Astrocyte (in vitro differentiated cells and primary cell): ENCODE measurements around the gene KIRREL3.

Experiments
- EZH2 ChIP-seq: IDR thresholded peaks from 2 replicates; pipeline ENCODE4 v1.6.1; 2012; ENCODE audit warnings: mild to moderate bottlenecking, low read length, inconsistent platforms; ENCODE audit not compliant: insufficient read depth
- TF ChIP-seq, protein P1 (sequence below): IDR thresholded peaks from 2 replicates; pipeline ENCODE4 v1.5.1; 2011; ENCODE audit warnings: low read depth, mild to moderate bottlenecking, inconsistent platforms, low read length, moderate library complexity; ENCODE audit not compliant: insufficient read depth

DNA sequence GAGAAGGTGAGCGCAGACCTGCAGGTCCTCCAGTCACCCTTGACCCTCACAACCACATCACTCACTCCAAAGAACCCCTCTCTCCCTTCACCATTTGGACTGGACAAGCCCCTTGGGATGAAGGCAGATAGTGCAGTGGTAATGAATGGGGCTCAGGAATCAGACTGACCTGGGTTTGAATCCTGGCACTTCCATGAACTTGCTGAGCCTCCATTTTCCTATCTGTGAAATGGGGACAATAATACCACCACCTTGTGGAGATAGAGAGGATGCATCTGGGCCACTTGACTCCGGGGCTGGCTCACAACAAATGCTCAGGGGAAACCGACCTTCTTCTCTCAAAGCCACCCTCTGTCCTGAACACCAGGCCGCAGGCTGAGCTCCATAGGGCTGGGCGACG lies 467.0 kb downstream of the KIRREL3 start:
- TF ChIP-seq, protein P1, sequence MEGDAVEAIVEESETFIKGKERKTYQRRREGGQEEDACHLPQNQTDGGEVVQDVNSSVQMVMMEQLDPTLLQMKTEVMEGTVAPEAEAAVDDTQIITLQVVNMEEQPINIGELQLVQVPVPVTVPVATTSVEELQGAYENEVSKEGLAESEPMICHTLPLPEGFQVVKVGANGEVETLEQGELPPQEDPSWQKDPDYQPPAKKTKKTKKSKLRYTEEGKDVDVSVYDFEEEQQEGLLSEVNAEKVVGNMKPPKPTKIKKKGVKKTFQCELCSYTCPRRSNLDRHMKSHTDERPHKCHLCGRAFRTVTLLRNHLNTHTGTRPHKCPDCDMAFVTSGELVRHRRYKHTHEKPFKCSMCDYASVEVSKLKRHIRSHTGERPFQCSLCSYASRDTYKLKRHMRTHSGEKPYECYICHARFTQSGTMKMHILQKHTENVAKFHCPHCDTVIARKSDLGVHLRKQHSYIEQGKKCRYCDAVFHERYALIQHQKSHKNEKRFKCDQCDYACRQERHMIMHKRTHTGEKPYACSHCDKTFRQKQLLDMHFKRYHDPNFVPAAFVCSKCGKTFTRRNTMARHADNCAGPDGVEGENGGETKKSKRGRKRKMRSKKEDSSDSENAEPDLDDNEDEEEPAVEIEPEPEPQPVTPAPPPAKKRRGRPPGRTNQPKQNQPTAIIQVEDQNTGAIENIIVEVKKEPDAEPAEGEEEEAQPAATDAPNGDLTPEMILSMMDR, result no peak
- TF ChIP-seq EZH2, result no peak
